Stimulated activated CD4-positive, alpha-beta T cell treated with anti-CD3 and anti-CD28 coated beads, Interleukin-1b, Interleukin-23, amount 100 ng/mL, for 1 hour (primary cell): ENCODE results near the gene ADORA2B.
"Not testable (repeated sequence)": the region's sequence is repeated elsewhere in the genome, so short reads cannot be mapped to it uniquely, and the experiment has no call there.

Experiments used
- DNase-seq, 2 donors: peaks; one replicate each; pipeline ENCODE4 v3.0.0-alpha.2; 2020; ENCODE audit warnings: low read depth in 2 of 2

The ADORA2B gene

GRCh38 chr17:15922586-15922985 is 22.3 kb upstream of the ADORA2B start:
- DNase-seq, result no peak

DNA sequence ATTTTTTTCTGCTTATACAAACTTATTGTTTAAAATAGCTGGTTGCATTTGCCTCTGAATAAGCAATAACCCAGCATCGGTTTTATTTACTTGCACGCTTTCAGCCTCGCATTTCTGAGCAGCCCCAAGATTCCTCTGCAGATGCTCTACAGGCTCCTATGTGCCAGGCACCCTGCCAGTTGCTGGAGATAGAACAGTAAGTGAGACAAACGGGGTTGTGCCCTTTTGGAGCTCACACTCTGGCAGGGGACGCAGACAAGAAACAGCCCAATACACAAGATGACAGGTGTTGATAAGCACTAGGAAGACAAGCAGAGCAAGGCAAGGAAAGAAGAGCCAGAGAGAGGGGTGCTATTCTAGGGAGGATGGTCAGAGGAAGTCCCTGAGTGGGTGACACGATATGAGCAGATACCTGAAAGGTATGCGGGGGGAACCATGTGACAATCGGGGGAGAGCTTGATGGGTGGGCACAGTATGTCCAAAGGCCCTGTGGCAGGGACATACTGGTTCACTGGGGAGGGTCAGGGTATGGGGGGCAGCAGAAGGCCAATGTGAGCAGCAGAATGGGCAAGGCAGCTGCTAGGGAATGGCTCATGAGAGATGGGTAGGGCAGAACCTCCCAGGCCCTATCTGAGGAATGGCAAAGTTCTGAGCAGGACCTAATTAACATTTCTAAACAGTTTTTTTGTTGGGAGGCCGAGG is 18.7 kb upstream of the ADORA2B start:
- DNase-seq, result no peak

GRCh38 chr17:15928286-15928785 is 16.6 kb upstream of the ADORA2B start:
- no peak for DNase-seq

GRCh38 chr17:15929941-15930340 is 15.0 kb upstream of the ADORA2B start:
- no peak for DNase-seq

DNA sequence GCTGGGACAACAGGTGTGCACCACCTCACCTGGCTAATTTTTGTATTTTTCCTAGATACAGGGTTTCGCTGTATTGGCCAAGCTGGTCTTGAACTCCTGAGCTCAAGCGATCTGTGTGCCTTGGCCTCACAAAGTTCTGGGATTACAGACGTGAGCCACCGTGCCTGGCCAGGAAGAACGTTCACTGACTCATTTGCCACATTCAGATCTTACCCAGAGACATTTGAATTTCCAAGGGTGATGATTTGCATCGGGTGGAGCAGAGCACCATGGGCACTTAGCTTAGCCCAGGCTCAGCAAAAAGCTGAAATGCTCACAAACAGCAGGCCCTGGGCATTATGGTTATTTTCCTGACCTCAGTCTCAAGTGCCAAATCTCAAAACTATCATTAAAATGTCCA is 14.5 kb upstream of the ADORA2B start:
- DNase-seq, result no peak

GRCh38 chr17:15931394-15931793 is 13.5 kb upstream of the ADORA2B start:
- no peak for DNase-seq

- DNase-seq, result no peak
These were observed 10.1 kb upstream of the ADORA2B start for GRCh38 chr17:15934866-15935265.

GRCh38 chr17:15935891-15936290 is 9.0 kb upstream of the ADORA2B start:
- DNase-seq, result no peak

- DNase-seq, result not testable (repeated sequence)
These were observed 8.4 kb upstream of the ADORA2B start for GRCh38 chr17:15936481-15936880.

DNA sequence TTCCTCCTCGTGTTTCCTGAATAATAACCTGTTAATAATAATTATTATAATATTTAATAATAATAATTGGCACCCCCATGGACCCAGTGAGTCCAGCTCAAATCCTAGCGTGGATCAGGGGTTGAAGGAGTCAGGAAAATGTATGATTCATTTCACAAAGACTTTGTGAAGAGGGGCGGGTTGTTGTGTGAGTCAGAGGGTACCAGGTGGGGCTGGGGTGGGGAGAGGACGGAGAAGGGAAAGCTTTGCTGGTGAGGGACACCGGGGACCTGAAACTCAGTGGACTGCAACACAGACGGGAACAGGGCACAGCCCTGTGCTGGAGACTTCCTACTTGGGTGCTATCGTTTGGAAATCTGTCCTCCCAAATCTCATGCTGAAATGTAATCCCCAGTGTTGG is 3.1 kb upstream of the ADORA2B start:
- DNase-seq, result no peak

- no peak for DNase-seq
These were observed 2.6 kb upstream of the ADORA2B start for GRCh38 chr17:15942207-15942833.

DNA sequence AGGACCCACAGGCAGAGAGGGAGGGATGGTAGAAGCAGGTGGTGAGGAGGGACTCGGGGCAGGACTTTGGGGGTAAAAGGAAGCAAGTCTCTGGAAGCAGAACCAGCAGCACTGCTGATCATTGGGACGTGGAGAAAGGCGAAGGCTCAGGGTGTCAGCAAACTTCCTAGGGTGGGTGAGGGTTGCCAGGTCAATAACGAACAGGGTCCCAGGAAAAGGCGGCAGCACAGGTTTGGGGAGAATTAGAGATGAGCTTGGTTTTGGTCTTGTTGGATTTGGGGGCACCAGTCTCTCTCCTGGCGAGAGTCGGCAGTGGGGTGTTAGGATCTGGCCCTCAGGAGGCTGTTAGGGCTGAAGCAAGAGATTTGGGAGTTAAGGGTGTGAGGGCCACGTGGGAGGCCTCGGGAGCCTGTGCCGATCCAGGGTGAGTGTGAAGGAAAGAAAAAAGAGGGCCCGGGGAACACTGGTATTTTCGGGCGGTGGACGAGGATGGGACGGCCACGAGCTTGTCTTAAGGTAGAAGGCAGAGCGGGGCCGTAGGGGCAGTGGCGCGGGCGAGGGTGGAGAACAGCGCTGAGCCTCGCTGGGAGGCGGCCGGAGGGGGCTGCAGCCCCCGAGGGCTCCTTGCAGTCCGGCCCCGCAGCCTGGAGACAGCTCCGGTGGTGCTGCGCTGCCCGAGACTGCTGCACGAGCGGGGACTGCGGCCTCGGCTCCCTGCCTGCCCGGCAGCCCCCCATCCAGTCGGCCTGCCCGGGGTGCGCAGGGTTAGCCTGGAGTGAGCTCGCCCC is 765 bp upstream of the ADORA2B start:
- DNase-seq, result no peak

DNA sequence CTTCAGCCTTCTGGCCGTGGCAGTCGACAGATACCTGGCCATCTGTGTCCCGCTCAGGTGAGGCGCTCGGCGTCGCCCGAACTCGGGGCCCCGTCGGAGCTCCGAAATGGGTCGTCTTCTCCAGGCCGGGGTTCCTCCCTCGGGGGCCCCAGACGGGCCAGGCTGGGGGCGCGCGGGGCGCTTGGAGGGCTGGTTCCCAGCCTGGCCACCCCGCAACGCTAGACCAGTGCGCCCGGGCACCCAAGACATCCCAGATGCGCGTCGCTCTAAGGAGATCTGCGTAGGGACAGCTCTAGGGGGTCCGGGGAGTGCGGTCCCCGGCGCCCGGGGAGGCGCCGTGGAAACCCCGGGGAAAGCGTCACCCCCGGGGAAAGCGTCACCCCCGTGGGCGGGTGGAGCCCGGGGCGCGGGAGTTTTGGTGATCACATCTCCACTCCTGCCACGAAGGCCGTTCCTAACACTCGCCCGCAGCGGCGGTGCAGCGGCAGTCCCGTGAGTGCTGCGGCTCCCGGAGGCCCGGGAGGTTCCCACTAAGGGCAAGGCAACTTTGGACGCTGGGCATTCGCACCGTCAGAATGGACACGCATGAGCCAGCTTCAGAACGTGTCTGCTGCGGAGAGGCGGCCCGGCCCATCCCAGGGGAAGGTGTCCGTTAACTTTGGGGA is 729 bp downstream of the ADORA2B start:
- no peak for DNase-seq

DNA sequence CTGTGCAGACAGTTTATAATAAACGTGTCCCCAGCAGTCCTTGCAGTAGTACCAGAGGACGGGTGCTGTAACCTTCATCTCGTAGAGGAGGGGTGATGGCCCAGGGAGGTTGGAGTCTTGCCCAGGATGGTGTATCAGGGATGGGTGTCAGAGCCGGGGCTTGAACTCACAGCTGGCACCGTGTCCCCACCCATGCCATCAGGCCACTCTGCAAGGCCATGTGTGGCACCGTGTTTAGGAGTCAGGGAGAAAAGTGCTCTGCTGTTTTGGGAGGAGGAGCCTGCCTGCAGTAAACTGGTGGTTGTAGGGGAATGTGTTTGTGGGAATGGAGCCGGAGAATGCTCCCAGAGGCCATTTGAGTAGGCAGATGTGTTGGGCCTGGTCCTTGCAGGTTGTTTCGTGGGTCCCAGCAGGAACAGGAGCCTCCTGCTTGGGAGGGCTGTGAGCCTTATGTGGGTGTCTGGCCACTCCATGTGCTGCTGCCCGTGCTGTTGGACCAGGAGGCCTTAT is 1.7 kb downstream of the ADORA2B start:
- DNase-seq, result no peak

DNA sequence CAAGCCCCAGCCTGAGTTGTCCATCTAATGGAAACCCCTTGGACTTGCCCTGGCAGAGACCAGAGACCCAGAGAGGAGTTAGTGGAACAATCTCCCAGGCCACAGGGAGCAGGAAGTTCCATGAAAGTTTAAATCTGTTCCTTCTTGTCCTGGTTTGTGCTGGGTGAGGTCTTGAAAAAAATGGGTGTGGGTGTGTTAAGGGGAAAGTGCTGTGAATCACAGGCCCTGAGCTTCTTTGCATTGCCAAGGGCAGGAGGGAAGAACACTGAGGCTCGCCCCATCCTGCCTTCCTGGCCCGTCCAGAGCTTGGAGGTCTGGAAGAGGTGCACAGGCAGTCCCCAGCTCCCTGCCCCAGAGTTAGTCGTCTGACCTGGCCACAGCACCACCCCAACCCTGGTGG is 2.3 kb downstream of the ADORA2B start:
- no peak for DNase-seq

DNA sequence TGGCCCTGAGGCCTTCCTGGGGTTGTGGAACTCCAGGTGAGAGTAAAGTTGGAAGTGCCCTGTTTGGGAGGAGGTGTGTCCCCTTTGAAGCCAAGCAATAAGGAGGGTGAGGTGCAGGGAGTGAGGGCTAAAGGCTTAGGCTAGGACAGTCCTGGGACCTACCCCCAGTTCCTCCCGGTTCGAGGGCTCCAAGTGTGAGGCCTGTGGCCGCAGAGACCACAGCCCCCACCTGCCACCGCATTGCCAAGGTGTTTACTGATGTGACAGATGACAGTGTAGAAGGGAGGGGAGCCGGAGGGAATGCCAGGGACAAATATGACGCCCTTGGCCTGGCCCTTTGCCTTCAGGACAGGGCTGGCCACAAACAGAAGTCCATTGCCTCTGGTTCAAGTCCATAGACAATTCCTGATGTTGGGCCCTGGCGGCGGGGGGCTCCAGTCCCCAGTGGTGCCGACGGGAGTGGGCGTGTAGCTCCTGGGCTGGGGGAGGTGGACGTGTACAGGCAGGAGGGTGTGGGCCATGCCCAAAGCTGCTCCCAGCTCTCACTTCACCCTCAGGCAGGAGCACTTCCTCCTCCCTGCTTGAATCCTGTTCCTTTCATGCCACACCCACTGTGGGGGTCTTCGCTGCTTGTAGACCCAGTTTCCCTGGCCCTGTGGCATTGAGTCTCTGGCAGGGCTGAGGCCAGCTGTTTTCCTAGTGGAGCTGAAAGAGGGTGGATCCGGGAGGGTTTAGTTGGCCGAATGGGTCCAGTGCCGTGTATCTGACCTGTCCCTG is 3.2 kb downstream of the ADORA2B start:
- no peak for DNase-seq

GRCh38 chr17:15951368-15952047 is 6.6 kb downstream of the ADORA2B start:
- no peak for DNase-seq

GRCh38 chr17:15952048-15952532 is 7.2 kb downstream of the ADORA2B start:
- no peak for DNase-seq

DNA sequence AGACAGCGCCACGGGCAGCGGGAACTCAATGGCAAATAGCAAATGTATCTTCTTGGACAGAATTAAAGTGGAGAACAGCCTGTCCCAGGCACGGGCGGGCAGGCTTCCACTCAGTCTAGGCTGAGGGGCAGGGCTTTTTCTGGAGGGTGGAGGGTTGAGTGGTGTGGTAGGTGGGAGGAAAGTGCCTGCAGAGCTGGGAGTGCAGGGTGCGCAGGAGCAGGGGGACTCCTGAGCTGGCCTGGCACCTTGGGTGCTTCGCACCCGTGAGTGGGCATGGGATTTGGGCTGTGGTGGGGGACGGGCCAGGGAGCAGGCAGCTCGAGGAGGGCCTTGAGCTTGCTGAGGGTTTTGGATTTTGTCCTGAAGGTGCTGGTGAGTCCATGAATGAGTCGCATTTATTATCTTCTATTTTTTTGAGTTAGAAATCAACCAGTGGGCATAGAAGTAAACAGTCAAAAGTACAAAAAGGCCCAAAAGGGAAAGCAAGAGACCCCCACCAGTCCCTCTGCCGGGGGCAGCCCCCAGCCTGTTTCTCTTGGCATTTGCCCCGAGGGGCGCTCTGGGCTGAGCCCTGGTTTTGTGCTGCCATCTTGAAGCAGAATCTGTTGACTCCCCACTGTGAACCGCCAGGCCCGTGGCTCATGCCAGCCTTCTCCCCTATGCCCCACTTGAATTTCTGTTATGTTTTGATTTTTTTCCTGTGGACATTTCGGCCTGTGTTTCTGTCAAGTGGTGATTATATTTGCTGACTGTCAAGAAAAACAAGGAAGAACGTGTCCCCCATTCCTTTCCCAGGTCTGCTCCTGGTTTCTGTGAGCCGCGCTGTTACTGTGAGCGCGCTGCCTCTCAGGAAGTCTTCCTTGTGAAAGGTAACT is 8.2 kb downstream of the ADORA2B start:
- DNase-seq, result no peak
